Dedifferentiated amniotic fluid mesenchymal stem cell (primary cell): ENCODE measurements around the gene MRPL43.

Source experiments
- DNase-seq: peaks from one replicate; pipeline ENCODE4 v3.0.0-alpha.2; 2016; ENCODE audit errors: extremely low spot score

Gene MRPL43

GRCh38 chr10:101020427-101021075 lies 33.3 kb upstream of the MRPL43 start:
- DNase-seq = no peak

GRCh38 chr10:101019440-101019703 lies 32.1 kb upstream of the MRPL43 start:
- no peak for DNase-seq

- DNase-seq = peak; percentile 48
Measured at GRCh38 chr10:101018600-101019439, 31.5 kb upstream of the MRPL43 start.

GRCh38 chr10:101018118-101018599 lies 30.9 kb upstream of the MRPL43 start:
- DNase-seq = no peak

- no peak for DNase-seq
Measured at GRCh38 chr10:101016814-101017213, 29.5 kb upstream of the MRPL43 start.

GRCh38 chr10:101015582-101015973 lies 28.3 kb upstream of the MRPL43 start:
- no peak for DNase-seq

GRCh38 chr10:101014966-101015581 lies 27.8 kb upstream of the MRPL43 start:
- peak; percentile 61 for DNase-seq

- peak; percentile 52 for DNase-seq
Measured at GRCh38 chr10:101014230-101014884, 27.1 kb upstream of the MRPL43 start.

- DNase-seq = no peak
Measured at GRCh38 chr10:101013365-101013825, 26.1 kb upstream of the MRPL43 start.

- DNase-seq = peak; percentile 95
Measured at GRCh38 chr10:101012525-101013364, 25.4 kb upstream of the MRPL43 start.

GRCh38 chr10:101011517-101012423 lies 24.5 kb upstream of the MRPL43 start:
- no peak for DNase-seq

GRCh38 chr10:101010329-101010728 lies 23.0 kb upstream of the MRPL43 start:
- no peak for DNase-seq

GRCh38 chr10:101008823-101009423 lies 21.6 kb upstream of the MRPL43 start:
- DNase-seq = no peak

GRCh38 chr10:101007915-101008822 lies 20.9 kb upstream of the MRPL43 start:
- no peak for DNase-seq

- DNase-seq = no peak
Measured at GRCh38 chr10:101007099-101007711, 19.9 kb upstream of the MRPL43 start.

GRCh38 chr10:101006593-101007098 lies 19.3 kb upstream of the MRPL43 start:
- no peak for DNase-seq

- DNase-seq = no peak
Measured at GRCh38 chr10:101005869-101006567, 18.7 kb upstream of the MRPL43 start.
